PC-9 (cell line): Measurements from ENCODE around the gene HCST.

ENCODE experiments used
- CTCF ChIP-seq: fragments of 200-600 bp; sonication (generic); conservative IDR thresholded peaks from 2 replicates; pipeline ENCODE4 v1.6.1; 2017; ENCODE audit warnings: mixed run types, antibody characterized with exemption, mild to moderate bottlenecking, moderate library complexity
- EZH2 ChIP-seq: fragments of 200-600 bp; sonication (generic); IDR thresholded peaks from 2 replicates; pipeline ENCODE4 v1.8.0; 2017; ENCODE audit warnings: antibody characterized with exemption, low read depth

GRCh38 chr19:35915443-35915842 lies 13.1 kb downstream of the HCST start:
- TF ChIP-seq CTCF (no peak), EZH2 (no peak)
